Ramos (cell line): ENCODE data around the gene EDARADD.

Experiments
- in situ Hi-C: fragments of 300-500 bp; cut with MboI; formaldehyde crosslinking; loops from one replicate; pipeline ENCODE4 v1.14.3; 2022; ENCODE audit warnings: low sequenced_read_pairs; ENCODE audit not compliant: unreplicated experiment

Gene EDARADD

GRCh38 chr1:236509647-236510401 is 115.7 kb downstream of the EDARADD start:
- in situ Hi-C loops: no loop called here

GRCh38 chr1:236511735-236512418 is 117.8 kb downstream of the EDARADD start:
- in situ Hi-C loops: no loop called here

GRCh38 chr1:236514703-236515442 is 120.8 kb downstream of the EDARADD start:
- in situ Hi-C loops: no loop called here

- in situ Hi-C loops: no loop called here
These were observed 121.4 kb downstream of the EDARADD start for GRCh38 chr1:236515443-236515958.

- in situ Hi-C loops: no loop called here
These were observed 123.0 kb downstream of the EDARADD start for GRCh38 chr1:236516929-236517704.

- in situ Hi-C loops: no loop called here
These were observed 124.2 kb downstream of the EDARADD start for GRCh38 chr1:236518322-236518721.

GRCh38 chr1:236520445-236521005 is 126.4 kb downstream of the EDARADD start:
- in situ Hi-C loops: no loop called here

- in situ Hi-C loops: no loop called here
These were observed 129.0 kb downstream of the EDARADD start for GRCh38 chr1:236522937-236523703.

GRCh38 chr1:236523704-236524141 is 129.6 kb downstream of the EDARADD start, which contains the start of gene LGALS8:
TSS of gene LGALS8 (plus strand) at chr1:236523982. CDS start at chr1:236526071, 2,089 bp downstream.
- in situ Hi-C loops: no loop called here

GRCh38 chr1:236524142-236524894 is 130.2 kb downstream of the EDARADD start:
- in situ Hi-C loops: no loop called here

GRCh38 chr1:236524895-236525184 is 130.8 kb downstream of the EDARADD start:
- in situ Hi-C loops: no loop called here

- in situ Hi-C loops: no loop called here
These were observed 132.0 kb downstream of the EDARADD start for GRCh38 chr1:236526079-236526478.

GRCh38 chr1:236530286-236530685 is 136.2 kb downstream of the EDARADD start:
- in situ Hi-C loops: no loop called here

GRCh38 chr1:236530959-236531358 is 136.9 kb downstream of the EDARADD start:
- in situ Hi-C loops: no loop called here

- in situ Hi-C loops: no loop called here
These were observed 138.8 kb downstream of the EDARADD start for GRCh38 chr1:236532850-236533249.

GRCh38 chr1:236534151-236534651 is 140.1 kb downstream of the EDARADD start:
- in situ Hi-C loops: no loop called here
